ENCODE results near the gene SLC28A1. TPM values are rescaled to one million over a fixed set of nuclear protein-coding genes. Genes with fewer than 3 reads are reported as not detected.

Gene SLC28A1
- 0.13 TPM in 1 of 2 replicates, not detected in the other for total RNA-seq (2021)
- long read RNA-seq, partial matches to known transcripts = 1 of 1 reads
- long read RNA-seq, other reads (novel, unspliced or antisense) = 0 of 1 reads

GRCh38 chr15:84883916-84884781 is at the start of gene SLC28A1:
TSS of gene SLC28A1 (plus strand) at chr15:84884662. CDS start at chr15:84887761, 3,099 bp downstream.
- H3K27ac ChIP-seq (ENCODE audit: insufficient read length, low read depth, low read length) = no peak within 1 kb of the TSS
- H2AK5ac ChIP-seq (ENCODE audit: insufficient read length, low read length) = no peak within 1 kb of the TSS
- peak within 1 kb of the TSS in 2 of 3 experiments; percentile 7 to 56; a peak in 2 of 7 replicates for H3K27ac Mint-ChIP-seq

More at GRCh38 chr15:84883916-84884781, at the start of gene SLC28A1:
- no peaks in the 10 kb centered on the region for H3K36me3 Mint-ChIP-seq (ENCODE audit: insufficient read depth in 1 of 3, low read depth in 3 of 3)
- Histone ChIP-seq H4K91ac (ENCODE audit: insufficient read length, low read depth, low read length) (no peak within 1 kb of the TSS), H4K20me1 (ENCODE audit: control insufficient read depth, insufficient read depth, insufficient read length) (no peaks in the 10 kb centered on the region), H2BK12ac (ENCODE audit: insufficient read length, low read depth, low read length) (no peak within 1 kb of the TSS), H4K8ac (replicated peaks; ENCODE audit: insufficient read length, low read depth, low read length) (no peak within 1 kb of the TSS), H2BK15ac (ENCODE audit: low read depth, low read length) (no peak within 1 kb of the TSS), H2BK5ac (ENCODE audit: insufficient read length, low read length) (no peak within 1 kb of the TSS), H3K79me1 (ENCODE audit: insufficient read depth, low read depth, low read length, poor library complexity, severe bottlenecking) (no peaks in the 10 kb centered on the region), H3K79me2 (ENCODE audit: insufficient read depth, low read length) (no peaks in the 10 kb centered on the region), H2BK120ac (ENCODE audit: low read depth, low read length, poor library complexity, severe bottlenecking) (no peak within 1 kb of the TSS), H3K4me1 (ENCODE audit: insufficient read depth, low read length) (no peaks in the 10 kb centered on the region), H3K14ac (ENCODE audit: insufficient read depth, low read length) (no peak within 1 kb of the TSS), H3K23ac (ENCODE audit: insufficient read length, low read depth, low read length) (no peak within 1 kb of the TSS), H2AFZ (ENCODE audit: low read length) (no peak within 1 kb of the TSS), H2BK20ac (ENCODE audit: low read depth, low read length, poor library complexity, severe bottlenecking) (no peak within 1 kb of the TSS), H3K9ac (ENCODE audit: extremely low read depth, insufficient read length, low read length) (no peak within 1 kb of the TSS), H3K27me3 (ENCODE audit: insufficient read depth, low read length) (no peaks in the 10 kb centered on the region), H3K18ac (ENCODE audit: insufficient read length, low read depth, low read length) (no peak within 1 kb of the TSS), H3T11ph (ENCODE audit: low read length) (no peak within 1 kb of the TSS), H3K23me2 (ENCODE audit: insufficient read length, low read depth, low read length, poor library complexity, severe bottlenecking) (no peaks in the 10 kb centered on the region), H3K4me2 (ENCODE audit: insufficient read depth, insufficient read length, low read length) (no peak within 1 kb of the TSS), H4K5ac (ENCODE audit: insufficient read length, low read depth, low read length) (no peak within 1 kb of the TSS), H3K9me3 (ENCODE audit: control insufficient read depth, low read depth, low read length) (no peaks in the 10 kb centered on the region), H3K4ac (ENCODE audit: low read depth, low read length) (no peak within 1 kb of the TSS), H3K56ac (ENCODE audit: insufficient read length, low read depth, low read length) (no peak within 1 kb of the TSS)
- no peak for DNase-seq
- no peak within 1 kb of the TSS for H3K4me3 Mint-ChIP-seq
- WGBS (ENCODE audit: extremely low coverage, insufficient read length, low lambda C conversion rate) = no CpG with 5 or more reads among the region's 11 CpGs
- peaks cover 11% of the 10 kb centered on the region for H3K27me3 Mint-ChIP-seq (ENCODE audit: low read depth)
- no peak for TF ChIP-seq CTCF (conservative IDR thresholded peaks at IDR 0.05)
- peaks cover 13 to 14% of the 10 kb centered on the region in 2 experiments for H3K4me1 Mint-ChIP-seq
- H3K9me3 Mint-ChIP-seq = no peaks in the 10 kb centered on the region

All from H9 (cell line).